Testis (tissue), 2 donors: ENCODE results near the gene SLC13A4.

ENCODE experiments used
- CTCF ChIP-seq, 3 experiments: fragments of 450-650 bp in 2 of 3; fragments of 200-600 bp in 1 of 3; sonication (generic) in 1 of 3; IDR thresholded peaks; one replicate each; pipeline ENCODE4 v1.5.1; 2016 to 2019; ENCODE audit warnings: antibody characterized with exemption in 3 of 3, mild to moderate bottlenecking in 2 of 3, moderate library complexity in 1 of 3
- POLR2A ChIP-seq: fragments of 450-650 bp; IDR thresholded peaks from one replicate; pipeline ENCODE4 v1.6.1; 2017; ENCODE audit warnings: antibody characterized with exemption, mild to moderate bottlenecking, moderate library complexity

GRCh38 chr7:135774284-135774683 lies 46.3 kb upstream of the SLC13A4 start:
- no peak for TF ChIP-seq CTCF (IDR thresholded peaks at IDR 0.05)
- TF ChIP-seq POLR2A, result no peak
